Sigmoid colon (tissue), 7 donors: Measurements from ENCODE around the gene IPO11. TPM values are rescaled to one million over a fixed set of nuclear protein-coding genes. Genes with fewer than 3 reads are reported as not detected.

Source experiments
- DNase-seq: peaks from one replicate; pipeline ENCODE4 v3.0.0-alpha.2; 2019
- H3K27ac ChIP-seq, 4 donors: fragments of 200-600 bp; sonication (generic); one replicate each; pipeline ENCODE4 v1.5.1; 2016 to 2019; ENCODE audit warnings: mild to moderate bottlenecking in 1 of 4
- H3K27me3 ChIP-seq, 3 donors: fragments of 200-600 bp; sonication (generic); one replicate each; pipeline ENCODE4 v1.5.1; 2019; ENCODE audit warnings: mild to moderate bottlenecking in 1 of 3
- H3K36me3 ChIP-seq, 4 donors: fragments of 200-600 bp; sonication (generic); one replicate each; pipeline ENCODE4 v1.5.1; 2016 to 2019
- H3K4me1 ChIP-seq, 4 donors: fragments of 200-600 bp; sonication (generic); one replicate each; pipeline ENCODE4 v1.5.1; 2017 to 2019
- H3K4me3 ChIP-seq, 4 donors: fragments of 200-600 bp; sonication (generic); one replicate each; pipeline ENCODE4 v1.5.1; 2017 to 2019; ENCODE audit warnings: mild to moderate bottlenecking in 2 of 4, moderate library complexity in 1 of 4
- H3K9me3 ChIP-seq, 4 donors: fragments of 200-600 bp in 3 of 4; sonication (generic) in 3 of 4; one replicate each; pipeline versions ENCODE4 v1.5.1 to v1.6.1; 2013 to 2019
- EP300 ChIP-seq, 4 donors: sonication (generic); formaldehyde crosslinking; IDR thresholded peaks; one replicate each; pipeline ENCODE4 v1.6.1; 2017; ENCODE audit warnings: antibody characterized with exemption in 4 of 4
- POLR2A ChIP-seq, 2 donors: fragments of 450-650 bp; IDR thresholded peaks; one replicate each; pipeline ENCODE4 v1.6.1; 2016; ENCODE audit warnings: antibody characterized with exemption in 2 of 2, mild to moderate bottlenecking in 2 of 2, moderate library complexity in 2 of 2
- POLR2AphosphoS5 ChIP-seq, 4 donors: sonication (generic); formaldehyde crosslinking; IDR thresholded peaks; one replicate each; pipeline ENCODE4 v1.6.1; 2017; ENCODE audit warnings: antibody characterized with exemption in 4 of 4
- WGBS, 2 donors: extraction: QIAGEN DNeasy Blood & Tissue Kit; methylation state at CpG; one replicate each; pipeline ENCODE4 v1.1.7; 2013; 5-methylcytosine and 5-hydroxymethylcytosine counted together
- intact Hi-C: fragments of 100-400 bp; cut with DNase I; formaldehyde crosslinking; loops from one replicate; pipeline ENCODE4 v1.15.1; 2023
- polyA plus RNA-seq, 3 donors: library from polyadenylated mRNA; stranded (reverse); fragments of 200-250 nt; gene quantifications; one replicate each; pipeline ENCODE4 v1.2.3, GENCODE V29; 2013
- total RNA-seq, 4 donors: library from RNA; depleted of rRNA; stranded (reverse); fragments of >200 nt; gene quantifications; one replicate each; pipeline ENCODE4 v1.1.0, GENCODE V29; 2016
- TF ChIP-seq, protein P1 (sequence below), 4 experiments: fragments of 450-650 bp in 3 of 4; fragments of 200-600 bp in 1 of 4; IDR thresholded peaks; one replicate each; pipeline ENCODE4 v1.5.1; 2016 to 2019; ENCODE audit warnings: antibody characterized with exemption in 4 of 4, mild to moderate bottlenecking in 3 of 4, moderate library complexity in 2 of 4
- donor health status: healthy with polysubstance abuse.
- donor health status: Bipolar disorder and iron deficiency.
- donor health status: healthy.

IPO11 gene
- total and polyA plus RNA-seq, 7 donors = 5.3 to 38.8 (median 20.9) TPM

DNA sequence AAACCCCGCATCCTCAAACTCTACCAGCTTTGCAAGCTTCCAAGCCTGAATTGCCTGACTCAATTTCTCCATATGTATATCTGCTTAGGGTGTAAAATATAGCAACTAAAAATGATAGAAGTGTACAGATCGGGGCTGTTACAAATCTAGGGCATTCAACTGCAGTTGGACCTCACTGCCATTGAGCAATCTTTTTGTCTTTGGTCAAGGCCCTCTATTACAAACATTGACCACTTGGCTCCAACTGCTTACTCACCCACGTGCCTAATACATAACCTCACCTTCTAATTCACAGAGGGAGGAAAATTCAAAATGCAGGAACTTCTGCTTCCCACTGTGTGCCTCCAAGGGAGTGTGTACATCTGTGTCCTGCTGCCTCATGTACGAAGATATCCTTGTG, 176.1 kb downstream of the IPO11 start:
- Histone ChIP-seq H3K36me3 (peaks cover 0 to 22% (median 0%) of the 10 kb centered on the region in 4 donors), H3K27ac (no peak overlapping the region), H3K9me3 (no peaks in the 10 kb centered on the region), H3K4me1 (no peaks in the 10 kb centered on the region), H3K27me3 (no peaks in the 10 kb centered on the region), H3K4me3 (no peak overlapping the region)
- intact Hi-C loops = no loop called here
- no peak for DNase-seq
- WGBS, 2 donors = 83 to 98% methylated on average over 4 of the region's 4 CpGs
- TF ChIP-seq POLR2AphosphoS5 (IDR thresholded peaks at IDR 0.05) (no peak), POLR2A (IDR thresholded peaks at IDR 0.05) (no peak)

DNA sequence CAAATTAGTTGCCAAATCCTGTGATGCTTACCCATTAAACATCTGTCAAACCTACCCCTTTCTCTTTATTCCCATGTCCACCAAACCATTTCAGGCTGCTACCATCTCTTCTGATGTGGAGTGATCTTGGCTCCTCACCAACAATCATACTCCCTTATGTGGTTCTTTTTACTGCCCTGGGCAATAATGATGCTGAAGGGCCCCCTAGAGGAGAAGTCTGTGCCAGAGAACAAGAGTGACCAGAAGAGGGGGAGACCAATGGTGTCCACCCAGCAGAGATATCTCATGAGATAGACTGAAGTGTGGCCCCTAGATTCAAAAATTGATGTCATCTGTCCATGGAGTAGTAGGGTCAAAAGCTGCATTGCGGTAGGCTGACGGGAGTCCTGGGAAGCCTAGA, 176.9 kb downstream of the IPO11 start:
- H3K27me3 ChIP-seq = no peaks in the 10 kb centered on the region
- H3K27ac ChIP-seq = no peak overlapping the region
- no peaks in the 10 kb centered on the region for H3K9me3 ChIP-seq
- no peak overlapping the region for H3K4me3 ChIP-seq
- WGBS, 2 donors = 97% methylated on average over 2 of the region's 2 CpGs
- no peak for DNase-seq
- no peaks in the 10 kb centered on the region for H3K4me1 ChIP-seq
- intact Hi-C loops = no loop called here
- peaks cover 0 to 29% (median 2%) of the 10 kb centered on the region in 4 donors for H3K36me3 ChIP-seq
- TF ChIP-seq, protein P1, sequence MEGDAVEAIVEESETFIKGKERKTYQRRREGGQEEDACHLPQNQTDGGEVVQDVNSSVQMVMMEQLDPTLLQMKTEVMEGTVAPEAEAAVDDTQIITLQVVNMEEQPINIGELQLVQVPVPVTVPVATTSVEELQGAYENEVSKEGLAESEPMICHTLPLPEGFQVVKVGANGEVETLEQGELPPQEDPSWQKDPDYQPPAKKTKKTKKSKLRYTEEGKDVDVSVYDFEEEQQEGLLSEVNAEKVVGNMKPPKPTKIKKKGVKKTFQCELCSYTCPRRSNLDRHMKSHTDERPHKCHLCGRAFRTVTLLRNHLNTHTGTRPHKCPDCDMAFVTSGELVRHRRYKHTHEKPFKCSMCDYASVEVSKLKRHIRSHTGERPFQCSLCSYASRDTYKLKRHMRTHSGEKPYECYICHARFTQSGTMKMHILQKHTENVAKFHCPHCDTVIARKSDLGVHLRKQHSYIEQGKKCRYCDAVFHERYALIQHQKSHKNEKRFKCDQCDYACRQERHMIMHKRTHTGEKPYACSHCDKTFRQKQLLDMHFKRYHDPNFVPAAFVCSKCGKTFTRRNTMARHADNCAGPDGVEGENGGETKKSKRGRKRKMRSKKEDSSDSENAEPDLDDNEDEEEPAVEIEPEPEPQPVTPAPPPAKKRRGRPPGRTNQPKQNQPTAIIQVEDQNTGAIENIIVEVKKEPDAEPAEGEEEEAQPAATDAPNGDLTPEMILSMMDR (IDR thresholded peaks at IDR 0.05) = no peak
- TF ChIP-seq EP300 (IDR thresholded peaks at IDR 0.05) = no peak

DNA sequence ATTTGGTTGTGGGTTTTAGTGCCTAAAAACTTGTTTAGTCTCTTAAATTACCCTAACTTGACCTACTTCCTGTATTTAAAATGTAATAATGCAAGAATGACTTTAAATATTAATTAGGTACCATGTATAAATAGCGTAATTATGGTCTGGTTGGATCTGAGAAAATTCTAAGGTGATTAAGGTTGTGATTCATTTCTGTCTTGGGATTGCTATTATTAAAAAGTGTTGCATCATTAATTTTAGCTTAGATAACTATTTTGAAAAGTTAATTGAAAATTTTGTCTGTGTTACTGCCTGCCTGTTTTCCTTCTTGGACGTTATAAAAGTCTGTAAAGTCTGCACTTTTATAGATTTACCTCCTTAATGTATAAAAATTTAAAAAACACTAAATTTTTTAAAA, 177.8 kb downstream of the IPO11 start:
- WGBS, 2 donors = 72 to 96% methylated on average over 2 of the region's 2 CpGs
- Histone ChIP-seq H3K9me3 (no peaks in the 10 kb centered on the region), H3K4me3 (no peak overlapping the region), H3K27me3 (no peaks in the 10 kb centered on the region), H3K27ac (no peak overlapping the region), H3K36me3 (peaks cover 0 to 30% (median 2%) of the 10 kb centered on the region in 4 donors), H3K4me1 (no peaks in the 10 kb centered on the region)
- no peak for DNase-seq
- intact Hi-C loops = no loop called here
- TF ChIP-seq, protein P1 (IDR thresholded peaks at IDR 0.05) = no peak
- TF ChIP-seq POLR2AphosphoS5 (IDR thresholded peaks at IDR 0.05) = no peak
- no peak for TF ChIP-seq EP300 (IDR thresholded peaks at IDR 0.05)
- no peak for TF ChIP-seq POLR2A (IDR thresholded peaks at IDR 0.05)

DNA sequence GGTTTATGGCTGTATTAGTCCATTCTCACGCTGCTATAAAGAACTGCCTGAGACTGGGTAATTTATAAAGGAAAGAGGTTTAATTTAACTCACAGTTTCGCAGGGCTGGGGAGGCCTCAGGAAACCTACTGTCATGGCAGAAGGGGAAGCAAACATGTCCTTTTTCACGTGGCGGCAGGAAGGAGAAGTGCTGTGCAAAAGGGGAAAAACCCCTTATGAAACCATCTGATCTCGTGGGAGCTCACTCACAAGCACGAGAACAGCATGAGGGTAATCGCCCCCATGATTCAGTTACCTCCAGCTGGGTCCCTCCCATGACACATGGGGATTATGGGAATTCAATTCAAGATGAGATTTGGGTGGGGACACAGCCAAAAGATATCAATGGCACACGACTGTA, 180.0 kb downstream of the IPO11 start:
- H3K4me3 ChIP-seq = no peak overlapping the region
- no peaks in the 10 kb centered on the region for H3K27me3 ChIP-seq
- intact Hi-C loops = no loop called here
- TF ChIP-seq EP300 (IDR thresholded peaks at IDR 0.05) (no peak), POLR2AphosphoS5 (IDR thresholded peaks at IDR 0.05) (no peak), POLR2A (IDR thresholded peaks at IDR 0.05) (no peak)
- TF ChIP-seq, protein P1 (IDR thresholded peaks at IDR 0.05) = no peak
- no peak for DNase-seq
- no peaks in the 10 kb centered on the region for H3K4me1 ChIP-seq
- no peak overlapping the region for H3K27ac ChIP-seq
- H3K36me3 ChIP-seq = peaks cover 0 to 30% (median 2%) of the 10 kb centered on the region in 4 donors
- H3K9me3 ChIP-seq = no peaks in the 10 kb centered on the region
- 71 to 93% methylated on average over 8 of the region's 8 CpGs for WGBS, 2 donors

DNA sequence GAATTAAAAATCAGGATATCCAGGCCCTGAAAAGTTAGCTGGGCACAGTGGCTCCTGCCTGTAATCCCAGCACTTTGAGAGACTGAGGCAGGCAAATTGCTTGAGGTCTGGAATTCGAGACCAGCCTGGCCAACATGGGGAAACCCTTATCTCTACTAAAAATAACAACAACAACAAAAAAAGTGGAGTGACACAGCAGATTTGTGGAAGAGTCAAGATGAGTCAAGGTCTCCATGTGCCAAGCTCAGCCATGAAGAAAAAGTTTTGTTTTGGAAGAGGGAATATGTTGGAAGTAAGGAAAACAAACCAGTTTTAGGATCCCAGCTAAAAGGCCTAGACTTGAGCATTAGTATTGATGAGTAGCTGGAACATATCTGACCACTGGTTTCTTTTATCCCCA, 180.8 kb downstream of the IPO11 start:
- Histone ChIP-seq H3K4me1 (no peaks in the 10 kb centered on the region), H3K9me3 (no peaks in the 10 kb centered on the region), H3K27ac (no peak overlapping the region), H3K36me3 (peaks cover 0 to 30% (median 2%) of the 10 kb centered on the region in 4 donors), H3K4me3 (no peak overlapping the region), H3K27me3 (no peaks in the 10 kb centered on the region)
- DNase-seq = no peak
- TF ChIP-seq EP300 (IDR thresholded peaks at IDR 0.05) = no peak
- no peak for TF ChIP-seq POLR2AphosphoS5 (IDR thresholded peaks at IDR 0.05)
- TF ChIP-seq, protein P1 (IDR thresholded peaks at IDR 0.05) = no peak
- no peak for TF ChIP-seq POLR2A (IDR thresholded peaks at IDR 0.05)
- 90 to 94% methylated on average over 1 of the region's 1 CpG for WGBS, 2 donors
- intact Hi-C loops = no loop called here
